Neuron (in vitro differentiated cells): ENCODE data around the gene OR4N2.
"Not testable (repeated sequence)": the region's sequence is repeated elsewhere in the genome, so short reads cannot be mapped to it uniquely, and the experiment has no call there.

Source experiments
- H2AFZ ChIP-seq: one replicate; pipeline ENCODE4 v1.6.1; 2013; ENCODE audit warnings: low read depth, mild to moderate bottlenecking, inconsistent platforms, low read length, moderate library complexity
- H3K27me3 ChIP-seq: one replicate; pipeline ENCODE4 v1.6.1; 2013; ENCODE audit warnings: low read length; ENCODE audit not compliant: insufficient read depth
- H3K36me3 ChIP-seq: one replicate; pipeline ENCODE4 v1.6.1; 2013; ENCODE audit warnings: low read length; ENCODE audit not compliant: insufficient read depth
- H3K4me1 ChIP-seq: one replicate; pipeline ENCODE4 v1.6.1; 2013; ENCODE audit warnings: low read length; ENCODE audit not compliant: insufficient read depth
- H3K4me3 ChIP-seq: 2 replicates; pipeline ENCODE4 v1.5.1; 2013; ENCODE audit warnings: mild to moderate bottlenecking, low read length, moderate library complexity
- H3K9me3 ChIP-seq: one replicate; pipeline ENCODE4 v1.6.1; 2013; ENCODE audit warnings: low read length

Gene OR4N2

GRCh38 chr14:19803470-19803869, at the start of gene OR4N2:
TSS of gene OR4N2 (plus strand) at chr14:19803770. CDS start at chr14:19827449, 23,679 bp downstream.
- not testable (repeated sequence) for H3K36me3 ChIP-seq, H3K4me1 ChIP-seq, H2AFZ ChIP-seq, H3K9me3 ChIP-seq, H3K4me3 ChIP-seq, H3K27me3 ChIP-seq

GRCh38 chr14:19754172-19754571, 49.4 kb upstream of the OR4N2 start:
- no peaks in the 10 kb centered on the region for H3K4me1 ChIP-seq
- H3K27me3 ChIP-seq, result no peaks in the 10 kb centered on the region
- H3K36me3 ChIP-seq, result no peaks in the 10 kb centered on the region
- no peak overlapping the region for H2AFZ ChIP-seq
- H3K4me3 ChIP-seq, result no peak overlapping the region
- H3K9me3 ChIP-seq, result no peaks in the 10 kb centered on the region

- H2AFZ ChIP-seq, H3K4me3 ChIP-seq, H3K4me1 ChIP-seq, H3K36me3 ChIP-seq, H3K27me3 ChIP-seq, H3K9me3 ChIP-seq: not testable (repeated sequence)
Observed at GRCh38 chr14:19771491-19771890, 32.1 kb upstream of the OR4N2 start.

- Histone ChIP-seq H3K4me1 (no peaks in the 10 kb centered on the region), H3K4me3 (no peak overlapping the region), H3K36me3 (no peaks in the 10 kb centered on the region), H3K27me3 (no peaks in the 10 kb centered on the region), H3K9me3 (no peaks in the 10 kb centered on the region), H2AFZ (no peak overlapping the region)
Observed at GRCh38 chr14:19771895-19772430, 31.6 kb upstream of the OR4N2 start.

- H3K4me3 ChIP-seq, H3K4me1 ChIP-seq, H3K9me3 ChIP-seq, H2AFZ ChIP-seq, H3K36me3 ChIP-seq, H3K27me3 ChIP-seq: not testable (repeated sequence)
Observed at GRCh38 chr14:19772454-19772853, 31.1 kb upstream of the OR4N2 start.

GRCh38 chr14:19773204-19773603, 30.4 kb upstream of the OR4N2 start, which contains the start of gene OR4M1:
TSS of gene OR4M1 (plus strand) at chr14:19773504. CDS start at chr14:19780323, 6,819 bp downstream.
- not testable (repeated sequence) for H3K4me1 ChIP-seq, H3K27me3 ChIP-seq, H3K36me3 ChIP-seq, H2AFZ ChIP-seq, H3K4me3 ChIP-seq, H3K9me3 ChIP-seq

- Histone ChIP-seq H3K4me1 (no peaks in the 10 kb centered on the region), H3K9me3 (no peaks in the 10 kb centered on the region), H2AFZ (no peak overlapping the region), H3K4me3 (no peak overlapping the region), H3K36me3 (no peaks in the 10 kb centered on the region), H3K27me3 (no peaks in the 10 kb centered on the region)
Observed at GRCh38 chr14:19775587-19775986, 28.0 kb upstream of the OR4N2 start.

GRCh38 chr14:19785848-19786247, 17.7 kb upstream of the OR4N2 start:
- not testable (repeated sequence) for H2AFZ ChIP-seq, H3K4me3 ChIP-seq, H3K27me3 ChIP-seq, H3K36me3 ChIP-seq, H3K9me3 ChIP-seq, H3K4me1 ChIP-seq

- not testable (repeated sequence) for H3K4me3 ChIP-seq, H3K4me1 ChIP-seq, H3K36me3 ChIP-seq, H3K27me3 ChIP-seq, H2AFZ ChIP-seq, H3K9me3 ChIP-seq
Observed at GRCh38 chr14:19787318-19787717, 16.3 kb upstream of the OR4N2 start.

- H2AFZ ChIP-seq, H3K4me3 ChIP-seq, H3K36me3 ChIP-seq, H3K4me1 ChIP-seq, H3K9me3 ChIP-seq, H3K27me3 ChIP-seq: not testable (repeated sequence)
Observed at GRCh38 chr14:19788150-19788549, 15.4 kb upstream of the OR4N2 start.

GRCh38 chr14:19796520-19797108, 7.0 kb upstream of the OR4N2 start:
- H3K36me3 ChIP-seq, H3K27me3 ChIP-seq, H3K4me3 ChIP-seq, H3K9me3 ChIP-seq, H2AFZ ChIP-seq, H3K4me1 ChIP-seq: not testable (repeated sequence)

GRCh38 chr14:19799880-19800279, 3.7 kb upstream of the OR4N2 start:
- no peaks in the 10 kb centered on the region for H3K27me3 ChIP-seq
- H3K9me3 ChIP-seq, result no peaks in the 10 kb centered on the region
- no peak overlapping the region for H3K4me3 ChIP-seq
- H2AFZ ChIP-seq, result no peak overlapping the region
- H3K36me3 ChIP-seq, result no peaks in the 10 kb centered on the region
- H3K4me1 ChIP-seq, result no peaks in the 10 kb centered on the region

- H2AFZ ChIP-seq, result no peak overlapping the region
- no peaks in the 10 kb centered on the region for H3K36me3 ChIP-seq
- H3K27me3 ChIP-seq, result no peaks in the 10 kb centered on the region
- H3K4me3 ChIP-seq, result no peak overlapping the region
- H3K4me1 ChIP-seq, result no peaks in the 10 kb centered on the region
- H3K9me3 ChIP-seq, result no peaks in the 10 kb centered on the region
Observed at GRCh38 chr14:19800282-19801117, 3.1 kb upstream of the OR4N2 start.

- H3K9me3 ChIP-seq, result no peaks in the 10 kb centered on the region
- H3K27me3 ChIP-seq, result no peaks in the 10 kb centered on the region
- no peaks in the 10 kb centered on the region for H3K4me1 ChIP-seq
- no peaks in the 10 kb centered on the region for H3K36me3 ChIP-seq
- no peak overlapping the region for H3K4me3 ChIP-seq
- no peak overlapping the region for H2AFZ ChIP-seq
Observed at GRCh38 chr14:19801118-19801464, 2.5 kb upstream of the OR4N2 start.
